ENCODE results near the gene IGFBP7.

Gene IGFBP7

GRCh38 chr4:57148177-57148576, 38.0 kb upstream of the IGFBP7 start:
- Histone ChIP-seq H3K9me3 (replicated peaks in 1 of 2; ENCODE audit: control insufficient read depth in 2 of 2, insufficient read depth in 1 of 2, low read depth in 1 of 2, low read length in 2 of 2) (no peaks in the 10 kb centered on the region), H3K36me3 (replicated peaks in 1 of 2; ENCODE audit: control insufficient read depth in 2 of 2, insufficient read depth in 2 of 2, low read length in 2 of 2) (no peaks in the 10 kb centered on the region), H3K9ac (ENCODE audit: low read depth, low read length, poor library complexity) (no peak overlapping the region), H3K4ac (ENCODE audit: low read length) (no peak overlapping the region), H4K91ac (ENCODE audit: low read depth, low read length, poor library complexity) (no peak overlapping the region), H3K4me3 (ENCODE audit: low read length in 2 of 2) (no peak overlapping the region), H3K27me3 (ENCODE audit: control insufficient read depth in 3 of 3, insufficient read depth in 3 of 3, low read depth in 1 of 3, low read length in 3 of 3) (no peaks in the 10 kb centered on the region), H3K4me1 (ENCODE audit: control insufficient read depth in 2 of 2, insufficient read depth in 1 of 2, low read depth in 1 of 2, low read length in 2 of 2) (no peaks in the 10 kb centered on the region), H3K23ac (ENCODE audit: low read depth, low read length, poor library complexity) (no peak overlapping the region), H3K79me1 (ENCODE audit: low read depth, low read length) (no peaks in the 10 kb centered on the region), H3K4me2 (ENCODE audit: insufficient read depth, low read length, poor library complexity, severe bottlenecking) (no peak overlapping the region), H3K14ac (ENCODE audit: low read length) (no peak overlapping the region), H3K18ac (ENCODE audit: low read length) (no peak overlapping the region), H2BK12ac (ENCODE audit: low read length) (no peak overlapping the region), H2BK15ac (ENCODE audit: low read length) (no peak overlapping the region), H2AK5ac (ENCODE audit: low read depth, low read length) (no peak overlapping the region), H2BK120ac (ENCODE audit: low read depth, low read length) (no peak overlapping the region), H2BK5ac (ENCODE audit: low read length) (no peak overlapping the region), H4K8ac (ENCODE audit: low read depth, low read length) (no peak overlapping the region), H3K27ac (replicated peaks; ENCODE audit: low read length) (no peak overlapping the region), H2AFZ (ENCODE audit: low read length) (no peak overlapping the region)
- DNase-seq (ENCODE audit: low spot score): no peak
- WGBS, 2 donors (ENCODE audit: extremely low coverage in 2 of 2, insufficient read length in 2 of 2, insufficient replicate concordance in 1 of 2): no CpG with 5 or more reads among the region's 1 CpG

- Histone ChIP-seq H3K4me1 (ENCODE audit: control insufficient read depth in 2 of 2, insufficient read depth in 1 of 2, low read depth in 1 of 2, low read length in 2 of 2) (no peaks in the 10 kb centered on the region), H3K79me1 (ENCODE audit: low read depth, low read length) (no peaks in the 10 kb centered on the region), H3K27ac (replicated peaks; ENCODE audit: low read length) (no peak overlapping the region), H2BK5ac (ENCODE audit: low read length) (no peak overlapping the region), H3K4me3 (ENCODE audit: low read length in 2 of 2) (no peak overlapping the region), H3K4me2 (ENCODE audit: insufficient read depth, low read length, poor library complexity, severe bottlenecking) (no peak overlapping the region), H2BK12ac (ENCODE audit: low read length) (no peak overlapping the region), H3K23ac (ENCODE audit: low read depth, low read length, poor library complexity) (no peak overlapping the region), H3K9me3 (replicated peaks in 1 of 2; ENCODE audit: control insufficient read depth in 2 of 2, insufficient read depth in 1 of 2, low read depth in 1 of 2, low read length in 2 of 2) (no peaks in the 10 kb centered on the region), H3K18ac (ENCODE audit: low read length) (no peak overlapping the region), H4K8ac (ENCODE audit: low read depth, low read length) (no peak overlapping the region), H3K27me3 (ENCODE audit: control insufficient read depth in 3 of 3, insufficient read depth in 3 of 3, low read depth in 1 of 3, low read length in 3 of 3) (no peaks in the 10 kb centered on the region), H2BK15ac (ENCODE audit: low read length) (no peak overlapping the region), H2BK120ac (ENCODE audit: low read depth, low read length) (no peak overlapping the region), H4K91ac (ENCODE audit: low read depth, low read length, poor library complexity) (no peak overlapping the region), H2AFZ (ENCODE audit: low read length) (no peak overlapping the region), H2AK5ac (ENCODE audit: low read depth, low read length) (no peak overlapping the region), H3K14ac (ENCODE audit: low read length) (no peak overlapping the region), H3K9ac (ENCODE audit: low read depth, low read length, poor library complexity) (no peak overlapping the region), H3K4ac (ENCODE audit: low read length) (no peak overlapping the region), H3K36me3 (replicated peaks in 1 of 2; ENCODE audit: control insufficient read depth in 2 of 2, insufficient read depth in 2 of 2, low read length in 2 of 2) (no peaks in the 10 kb centered on the region)
- no peak for DNase-seq (ENCODE audit: low spot score)
- WGBS, 2 donors (ENCODE audit: extremely low coverage in 2 of 2, insufficient read length in 2 of 2, insufficient replicate concordance in 1 of 2): no CpG with 5 or more reads among the region's 9 CpGs
Observed at GRCh38 chr4:57147335-57148060, 37.3 kb upstream of the IGFBP7 start.

GRCh38 chr4:57146444-57146843, 36.3 kb upstream of the IGFBP7 start:
- no peak overlapping the region for H4K8ac ChIP-seq (ENCODE audit: low read depth, low read length)
- H3K4me3 ChIP-seq (ENCODE audit: low read length in 2 of 2): no peak overlapping the region
- H3K14ac ChIP-seq (ENCODE audit: low read length): no peak overlapping the region
- H2BK15ac ChIP-seq (ENCODE audit: low read length): no peak overlapping the region
- DNase-seq (ENCODE audit: low spot score): no peak
- H2AK5ac ChIP-seq (ENCODE audit: low read depth, low read length): no peak overlapping the region
- no peaks in the 10 kb centered on the region for H3K36me3 ChIP-seq (replicated peaks in 1 of 2; ENCODE audit: control insufficient read depth in 2 of 2, insufficient read depth in 2 of 2, low read length in 2 of 2)
- no peaks in the 10 kb centered on the region for H3K9me3 ChIP-seq (replicated peaks in 1 of 2; ENCODE audit: control insufficient read depth in 2 of 2, insufficient read depth in 1 of 2, low read depth in 1 of 2, low read length in 2 of 2)
- no peak overlapping the region for H3K9ac ChIP-seq (ENCODE audit: low read depth, low read length, poor library complexity)
- H4K91ac ChIP-seq (ENCODE audit: low read depth, low read length, poor library complexity): no peak overlapping the region
- H3K23ac ChIP-seq (ENCODE audit: low read depth, low read length, poor library complexity): no peak overlapping the region
- H3K18ac ChIP-seq (ENCODE audit: low read length): no peak overlapping the region
- H2AFZ ChIP-seq (ENCODE audit: low read length): peak overlapping the region; percentile 5
- no peak overlapping the region for H2BK12ac ChIP-seq (ENCODE audit: low read length)
- no peaks in the 10 kb centered on the region for H3K27me3 ChIP-seq (ENCODE audit: control insufficient read depth in 3 of 3, insufficient read depth in 3 of 3, low read depth in 1 of 3, low read length in 3 of 3)
- H3K79me1 ChIP-seq (ENCODE audit: low read depth, low read length): no peaks in the 10 kb centered on the region
- no peaks in the 10 kb centered on the region for H3K4me1 ChIP-seq (ENCODE audit: control insufficient read depth in 2 of 2, insufficient read depth in 1 of 2, low read depth in 1 of 2, low read length in 2 of 2)
- no peak overlapping the region for H2BK5ac ChIP-seq (ENCODE audit: low read length)
- H3K4me2 ChIP-seq (ENCODE audit: insufficient read depth, low read length, poor library complexity, severe bottlenecking): no peak overlapping the region
- no CpG with 5 or more reads among the region's 4 CpGs for WGBS, 2 donors (ENCODE audit: extremely low coverage in 2 of 2, insufficient read length in 2 of 2, insufficient replicate concordance in 1 of 2)
- no peak overlapping the region for H3K27ac ChIP-seq (replicated peaks; ENCODE audit: low read length)
- no peak overlapping the region for H2BK120ac ChIP-seq (ENCODE audit: low read depth, low read length)
- H3K4ac ChIP-seq (ENCODE audit: low read length): no peak overlapping the region

- no peak overlapping the region for H2BK15ac ChIP-seq (ENCODE audit: low read length)
- no peak overlapping the region for H3K14ac ChIP-seq (ENCODE audit: low read length)
- H2AK5ac ChIP-seq (ENCODE audit: low read depth, low read length): no peak overlapping the region
- H3K4me2 ChIP-seq (ENCODE audit: insufficient read depth, low read length, poor library complexity, severe bottlenecking): no peak overlapping the region
- H3K4me3 ChIP-seq (ENCODE audit: low read length in 2 of 2): no peak overlapping the region
- no peak overlapping the region for H4K91ac ChIP-seq (ENCODE audit: low read depth, low read length, poor library complexity)
- DNase-seq (ENCODE audit: low spot score): no peak
- H3K9ac ChIP-seq (ENCODE audit: low read depth, low read length, poor library complexity): no peak overlapping the region
- no peaks in the 10 kb centered on the region for H3K27me3 ChIP-seq (ENCODE audit: control insufficient read depth in 3 of 3, insufficient read depth in 3 of 3, low read depth in 1 of 3, low read length in 3 of 3)
- H3K79me1 ChIP-seq (ENCODE audit: low read depth, low read length): no peaks in the 10 kb centered on the region
- no peak overlapping the region for H3K27ac ChIP-seq (replicated peaks; ENCODE audit: low read length)
- no CpG with 5 or more reads among the region's 2 CpGs for WGBS, 2 donors (ENCODE audit: extremely low coverage in 2 of 2, insufficient read length in 2 of 2, insufficient replicate concordance in 1 of 2)
- no peak overlapping the region for H2BK5ac ChIP-seq (ENCODE audit: low read length)
- no peaks in the 10 kb centered on the region for H3K36me3 ChIP-seq (replicated peaks in 1 of 2; ENCODE audit: control insufficient read depth in 2 of 2, insufficient read depth in 2 of 2, low read length in 2 of 2)
- no peak overlapping the region for H2AFZ ChIP-seq (ENCODE audit: low read length)
- no peak overlapping the region for H2BK120ac ChIP-seq (ENCODE audit: low read depth, low read length)
- H4K8ac ChIP-seq (ENCODE audit: low read depth, low read length): no peak overlapping the region
- no peaks in the 10 kb centered on the region for H3K4me1 ChIP-seq (ENCODE audit: control insufficient read depth in 2 of 2, insufficient read depth in 1 of 2, low read depth in 1 of 2, low read length in 2 of 2)
- H3K23ac ChIP-seq (ENCODE audit: low read depth, low read length, poor library complexity): no peak overlapping the region
- H3K9me3 ChIP-seq (replicated peaks in 1 of 2; ENCODE audit: control insufficient read depth in 2 of 2, insufficient read depth in 1 of 2, low read depth in 1 of 2, low read length in 2 of 2): no peaks in the 10 kb centered on the region
- no peak overlapping the region for H3K18ac ChIP-seq (ENCODE audit: low read length)
- no peak overlapping the region for H3K4ac ChIP-seq (ENCODE audit: low read length)
- H2BK12ac ChIP-seq (ENCODE audit: low read length): no peak overlapping the region
Observed at GRCh38 chr4:57144466-57144865, 34.3 kb upstream of the IGFBP7 start.
